ENCODE results near the gene CFAP46.

- TF ChIP-seq CTCF (conservative IDR thresholded peaks at IDR 0.05; ENCODE audit: low read length) (no peak), EZH2phosphoT487 (IDR thresholded peaks at IDR 0.05; ENCODE audit: borderline replicate concordance, low read depth, low read length) (no peak)
Observed at GRCh38 chr10:132986978-132987377, 44.6 kb upstream of the CFAP46 start.
